Fibroblast of pulmonary artery (primary cell): Measurements from ENCODE around the gene PRADC1.

Experiments used
- DNase-seq: peaks from one replicate; pipeline ENCODE4 v3.0.0-alpha.2; 2010; ENCODE audit warnings: low read depth
- H3K4me3 ChIP-seq: replicated peaks from 2 replicates; pipeline ENCODE4 v1.5.1; 2011; ENCODE audit warnings: low read depth, mild to moderate bottlenecking, control low read depth, low read length, moderate library complexity
- TF ChIP-seq, protein P1 (sequence below): IDR thresholded peaks from 2 replicates; pipeline ENCODE4 v1.5.1; 2011; ENCODE audit warnings: mild to moderate bottlenecking, control low read depth, low read length, inconsistent platforms; ENCODE audit errors: missing control alignments

Gene PRADC1

DNA sequence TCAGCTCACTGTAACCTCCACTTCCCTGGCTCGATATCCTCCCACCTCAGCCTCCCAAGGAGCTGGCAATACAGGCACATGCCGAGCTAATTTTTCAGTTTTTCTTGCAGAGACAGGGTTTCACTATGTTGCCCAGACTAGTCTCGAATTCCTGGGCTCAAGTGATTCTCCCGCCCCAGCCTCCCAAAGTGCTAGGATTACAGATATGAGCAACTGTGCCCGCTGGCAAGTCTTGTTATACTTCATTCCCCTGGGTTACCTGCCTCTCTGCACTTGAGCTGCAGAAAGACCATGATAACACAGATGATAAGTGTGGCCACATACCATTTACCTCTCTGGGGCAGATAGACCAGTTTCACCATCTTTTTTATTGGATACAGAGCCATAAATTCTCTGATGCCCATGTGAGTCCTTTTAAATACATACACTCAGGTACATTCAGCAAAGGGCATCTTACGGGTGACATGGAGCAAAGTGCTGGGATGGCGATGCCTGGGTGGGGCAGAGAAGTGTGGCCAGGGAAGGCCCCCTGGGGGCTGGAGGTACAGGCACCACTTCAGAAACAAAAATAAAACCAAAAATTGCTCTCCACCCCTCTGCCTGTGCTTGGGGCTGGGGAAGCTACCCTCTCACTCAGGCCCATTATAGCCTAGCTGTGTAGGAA is 21.4 kb upstream of the PRADC1 start:
- H3K4me3 ChIP-seq = no peak overlapping the region
- no peak for DNase-seq
- TF ChIP-seq, protein P1, sequence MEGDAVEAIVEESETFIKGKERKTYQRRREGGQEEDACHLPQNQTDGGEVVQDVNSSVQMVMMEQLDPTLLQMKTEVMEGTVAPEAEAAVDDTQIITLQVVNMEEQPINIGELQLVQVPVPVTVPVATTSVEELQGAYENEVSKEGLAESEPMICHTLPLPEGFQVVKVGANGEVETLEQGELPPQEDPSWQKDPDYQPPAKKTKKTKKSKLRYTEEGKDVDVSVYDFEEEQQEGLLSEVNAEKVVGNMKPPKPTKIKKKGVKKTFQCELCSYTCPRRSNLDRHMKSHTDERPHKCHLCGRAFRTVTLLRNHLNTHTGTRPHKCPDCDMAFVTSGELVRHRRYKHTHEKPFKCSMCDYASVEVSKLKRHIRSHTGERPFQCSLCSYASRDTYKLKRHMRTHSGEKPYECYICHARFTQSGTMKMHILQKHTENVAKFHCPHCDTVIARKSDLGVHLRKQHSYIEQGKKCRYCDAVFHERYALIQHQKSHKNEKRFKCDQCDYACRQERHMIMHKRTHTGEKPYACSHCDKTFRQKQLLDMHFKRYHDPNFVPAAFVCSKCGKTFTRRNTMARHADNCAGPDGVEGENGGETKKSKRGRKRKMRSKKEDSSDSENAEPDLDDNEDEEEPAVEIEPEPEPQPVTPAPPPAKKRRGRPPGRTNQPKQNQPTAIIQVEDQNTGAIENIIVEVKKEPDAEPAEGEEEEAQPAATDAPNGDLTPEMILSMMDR = no peak

DNA sequence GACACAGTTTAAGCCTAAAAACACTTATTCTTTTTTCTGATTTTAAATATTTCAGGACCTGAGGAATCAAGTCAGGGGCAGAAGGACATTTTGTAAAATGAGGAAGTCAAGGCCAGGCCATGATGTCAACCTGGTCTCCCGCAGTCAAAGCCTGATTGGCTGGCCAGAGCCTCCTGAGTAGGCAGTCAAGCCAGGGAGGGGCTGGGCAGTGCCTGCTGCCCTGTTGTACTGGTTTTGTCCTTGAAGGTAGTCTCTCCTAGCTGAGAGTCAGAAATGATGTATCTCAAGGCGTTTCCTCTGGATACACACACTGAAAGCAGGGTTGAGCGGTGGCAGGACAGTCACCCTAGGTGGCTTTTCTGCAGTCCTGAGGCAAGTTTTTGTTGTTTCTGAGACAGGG is 20.9 kb upstream of the PRADC1 start:
- TF ChIP-seq, protein P1 = no peak
- DNase-seq = no peak
- H3K4me3 ChIP-seq = no peak overlapping the region

DNA sequence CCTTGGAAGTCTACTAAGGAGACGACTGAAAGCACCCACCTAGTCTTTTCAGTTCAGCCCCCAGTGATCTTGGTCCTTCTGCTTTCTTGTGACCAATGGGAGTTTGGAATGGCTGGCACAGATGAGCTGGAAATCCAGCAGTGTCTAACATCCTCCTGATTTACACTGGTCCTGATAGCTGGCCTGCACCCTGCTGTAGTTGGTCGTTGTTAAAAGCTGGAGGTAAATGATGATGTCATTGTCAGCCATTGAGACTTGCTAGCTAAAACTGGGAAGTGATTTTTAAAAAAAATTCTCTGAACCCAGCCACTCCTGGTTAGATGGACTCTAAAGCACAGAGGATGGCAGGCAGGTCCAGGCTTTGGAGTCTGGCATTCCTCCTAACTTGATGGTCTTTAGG is 20.4 kb upstream of the PRADC1 start:
- H3K4me3 ChIP-seq = no peak overlapping the region
- DNase-seq = no peak
- TF ChIP-seq, protein P1 = no peak

DNA sequence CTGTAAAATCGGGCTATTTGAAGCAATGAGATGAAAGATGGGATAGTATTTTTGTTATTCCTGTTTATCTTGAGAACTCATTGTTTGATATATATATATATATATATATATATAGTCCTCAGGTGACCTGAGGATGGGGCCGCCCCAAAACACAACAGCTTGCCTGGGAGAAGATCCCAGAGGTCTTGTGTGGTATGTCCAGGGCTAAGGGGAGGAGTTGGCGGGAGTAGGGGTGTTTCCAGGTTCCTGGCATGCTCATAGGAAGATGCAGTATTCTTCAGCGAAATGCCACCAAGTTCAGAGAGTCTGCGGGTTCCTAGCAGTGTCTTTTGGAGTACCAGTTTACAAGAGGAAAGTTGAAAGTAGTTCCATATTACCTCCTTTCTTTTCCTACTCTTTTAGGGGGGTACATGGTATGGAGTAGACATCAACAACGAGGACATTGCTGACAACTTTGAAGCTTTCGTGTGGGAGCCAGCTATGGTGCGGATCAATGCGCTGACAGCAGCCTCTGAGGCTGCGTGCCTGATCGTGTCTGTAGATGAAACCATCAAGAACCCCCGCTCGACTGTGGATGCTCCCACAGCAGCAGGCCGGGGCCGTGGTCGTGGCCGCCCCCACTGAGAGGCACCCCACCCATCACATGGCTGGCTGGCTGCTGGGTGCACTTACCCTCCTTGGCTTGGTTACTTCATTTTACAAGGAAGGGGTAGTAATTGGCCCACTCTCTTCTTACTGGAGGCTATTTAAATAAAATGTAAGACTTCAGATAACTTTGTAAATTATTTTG is 19.4 kb upstream of the PRADC1 start:
- H3K4me3 ChIP-seq = no peak overlapping the region
- TF ChIP-seq, protein P1 = no peak
- no peak for DNase-seq

DNA sequence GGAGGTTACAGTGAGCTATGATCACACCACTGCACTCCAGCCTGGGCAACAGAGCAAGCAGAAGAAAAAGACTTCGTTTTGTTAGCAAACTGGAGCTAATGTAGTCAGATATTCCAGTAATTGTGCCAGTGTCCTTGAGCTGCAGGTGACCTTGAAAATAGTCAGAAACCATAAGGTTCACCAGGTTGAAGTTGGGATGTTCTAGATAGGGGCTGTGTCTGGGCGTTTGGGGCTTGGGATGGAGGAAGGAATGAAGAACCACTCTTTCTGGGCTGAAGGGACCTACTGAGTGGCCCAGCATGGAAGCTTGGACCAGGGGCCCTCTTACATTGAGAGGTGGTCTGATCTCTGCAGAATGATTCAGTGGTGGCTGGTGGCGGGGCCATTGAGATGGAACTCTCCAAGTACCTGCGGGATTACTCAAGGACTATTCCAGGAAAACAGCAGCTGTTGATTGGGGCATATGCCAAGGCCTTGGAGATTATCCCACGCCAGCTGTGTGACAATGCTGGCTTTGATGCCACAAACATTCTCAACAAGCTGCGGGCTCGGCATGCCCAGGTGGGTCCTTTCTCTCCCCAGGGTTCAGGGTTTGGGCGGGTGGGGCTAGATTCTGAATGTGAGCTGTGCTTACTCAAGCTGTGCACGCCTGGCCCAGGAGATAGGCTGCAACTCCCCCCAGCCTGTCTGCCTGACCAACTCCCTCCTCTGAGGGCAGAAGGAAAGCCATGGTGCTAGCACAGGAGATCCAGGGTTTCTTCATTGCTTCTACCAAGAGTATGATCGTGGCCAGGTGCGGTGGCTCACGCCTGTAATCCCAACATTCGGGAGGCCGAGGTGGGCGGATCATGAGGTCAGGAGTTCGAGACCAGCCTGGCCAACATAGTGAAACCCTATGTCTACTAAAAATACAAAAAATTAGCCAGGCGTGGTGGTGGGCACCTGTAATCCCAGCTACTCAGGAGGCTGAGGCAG is 18.1 kb upstream of the PRADC1 start:
- no peak overlapping the region for H3K4me3 ChIP-seq
- no peak for DNase-seq
- TF ChIP-seq, protein P1 = no peak

DNA sequence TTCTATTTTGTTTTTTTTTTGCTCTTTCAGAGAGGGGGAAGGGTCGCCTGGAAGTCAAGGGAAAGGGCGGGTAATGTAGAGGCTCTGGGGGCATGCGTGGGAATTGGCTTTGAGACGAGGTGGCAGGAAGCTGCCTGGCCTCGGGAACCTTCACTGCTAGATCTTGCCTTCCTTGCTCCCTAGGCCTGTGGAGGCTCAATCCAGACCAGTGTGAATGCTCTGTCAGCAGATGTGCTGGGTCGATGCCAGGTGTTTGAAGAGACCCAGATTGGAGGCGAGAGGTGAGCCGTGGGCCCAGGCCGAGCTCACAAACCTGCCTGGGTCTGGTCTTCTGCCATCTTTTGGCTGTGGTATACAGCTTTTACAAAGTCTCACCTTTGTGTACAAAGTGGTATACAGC is 16.6 kb upstream of the PRADC1 start:
- no peak for DNase-seq
- TF ChIP-seq, protein P1 = no peak
- H3K4me3 ChIP-seq = no peak overlapping the region
